Activated CD8-positive, alpha-beta memory T cell treated with anti-CD3 and anti-CD28 coated beads, Interleukin-2, amount 10 ng/mL, durations not matched to agents 7 days and 5 days (primary cell): ENCODE measurements around the gene RAG1. TPM values are rescaled to one million over a fixed set of nuclear protein-coding genes. Genes with fewer than 3 reads are reported as not detected.
A peak's percentile ranks its signal among the peaks of the same experiment; 100 is the strongest.

ENCODE experiments used
- ATAC-seq: fragments of 150-1000 bp; cut with Tn5 transposase; one replicate; pipeline ENCODE4 v1.10.0; 2021; ENCODE audit warnings: moderate library complexity
- CTCF ChIA-PET: fragments of 350-600 bp; sonication (Branson Sonifier 250); formaldehyde crosslinking; loops from one replicate; lab custom pipeline; 2021; ENCODE audit warnings: antibody characterized with exemption; lab: Charles Lee
- DNase-seq: peaks from one replicate; pipeline ENCODE4 v3.0.0-alpha.2; 2020
- H3K27ac Mint-ChIP-seq: one replicate; pipeline ENCODE4 v1.8.0; 2021; ENCODE audit warnings: mild to moderate bottlenecking, mixed read lengths
- H3K27me3 Mint-ChIP-seq: one replicate; pipeline ENCODE4 v1.8.0; 2021; ENCODE audit warnings: mixed read lengths
- H3K36me3 Mint-ChIP-seq: one replicate; pipeline ENCODE4 v1.8.0; 2021; ENCODE audit warnings: mild to moderate bottlenecking, mixed read lengths
- H3K4me1 Mint-ChIP-seq: one replicate; pipeline ENCODE4 v1.8.0; 2021; ENCODE audit warnings: mixed read lengths
- H3K4me3 Mint-ChIP-seq: one replicate; pipeline ENCODE4 v1.8.0; 2021; ENCODE audit warnings: mild to moderate bottlenecking, moderate library complexity, mixed read lengths
- H3K9me3 Mint-ChIP-seq: one replicate; pipeline ENCODE4 v1.8.0; 2022; ENCODE audit warnings: low read depth, mixed read lengths
- total RNA-seq, 2 experiments: library from RNA; stranded (reverse); gene quantifications; one replicate each; pipeline ENCODE4 v1.2.3, GENCODE V29; 2021

RAG1 gene
- total RNA-seq, 2 experiments from 2014 or later, result 0.32 to 0.40 TPM

GRCh38 chr11:36566407-36567053 lies 1.3 kb upstream of the RAG1 start:
- Mint-ChIP-seq H3K27me3 (peaks cover 52% of the 10 kb centered on the region), H3K36me3 (no peaks in the 10 kb centered on the region), H3K4me3 (no peak overlapping the region), H3K4me1 (peaks cover 4% of the 10 kb centered on the region), H3K9me3 (no peaks in the 10 kb centered on the region), H3K27ac (no peak overlapping the region)
- ATAC-seq (no peak), DNase-seq (no peak)
- CTCF ChIA-PET, result interaction anchor here (0.9 to 9.6 kb wide), 2 partner anchors 178 to 182 kb away, joined by 3 to 105 read pairs; no protein-coding TSS in a partner anchor

- Mint-ChIP-seq H3K4me3 (no peak overlapping the region), H3K27me3 (peaks cover 59% of the 10 kb centered on the region), H3K36me3 (no peaks in the 10 kb centered on the region), H3K9me3 (no peaks in the 10 kb centered on the region), H3K4me1 (peaks cover 4% of the 10 kb centered on the region), H3K27ac (no peak overlapping the region)
- ATAC-seq, result no peak
- CTCF ChIA-PET, result interaction anchor here (1.1 to 9.6 kb wide), 3 partner anchors 103 to 179 kb away, joined by 4 to 105 read pairs (median 4); no protein-coding TSS in a partner anchor
- no peak for DNase-seq
These were observed 1.3 kb downstream of the RAG1 start for GRCh38 chr11:36569095-36569494.

- Mint-ChIP-seq H3K9me3 (no peaks in the 10 kb centered on the region), H3K27ac (no peak overlapping the region), H3K4me3 (no peak overlapping the region), H3K27me3 (peaks cover 28% of the 10 kb centered on the region), H3K4me1 (no peaks in the 10 kb centered on the region), H3K36me3 (no peaks in the 10 kb centered on the region)
- DNase-seq (no peak), ATAC-seq (no peak)
- CTCF ChIA-PET, result interaction anchor here (1.3 kb wide), 1 partner anchor 10 kb away, joined by 5 read pairs; no protein-coding TSS in a partner anchor
These were observed 6.7 kb downstream of the RAG1 start for GRCh38 chr11:36574486-36574885.

GRCh38 chr11:36577373-36577772 lies 9.6 kb downstream of the RAG1 start:
- Mint-ChIP-seq H3K9me3 (peaks cover 4% of the 10 kb centered on the region), H3K27me3 (peaks cover 8% of the 10 kb centered on the region), H3K36me3 (no peaks in the 10 kb centered on the region), H3K4me1 (no peaks in the 10 kb centered on the region), H3K4me3 (no peak overlapping the region), H3K27ac (no peak overlapping the region)
- no peak for DNase-seq
- no peak for ATAC-seq
- CTCF ChIA-PET, result interaction anchor here (1.6 to 2.2 kb wide), 2 partner anchors 13 to 170 kb away, joined by 5 to 7 read pairs; no protein-coding TSS in a partner anchor

DNA sequence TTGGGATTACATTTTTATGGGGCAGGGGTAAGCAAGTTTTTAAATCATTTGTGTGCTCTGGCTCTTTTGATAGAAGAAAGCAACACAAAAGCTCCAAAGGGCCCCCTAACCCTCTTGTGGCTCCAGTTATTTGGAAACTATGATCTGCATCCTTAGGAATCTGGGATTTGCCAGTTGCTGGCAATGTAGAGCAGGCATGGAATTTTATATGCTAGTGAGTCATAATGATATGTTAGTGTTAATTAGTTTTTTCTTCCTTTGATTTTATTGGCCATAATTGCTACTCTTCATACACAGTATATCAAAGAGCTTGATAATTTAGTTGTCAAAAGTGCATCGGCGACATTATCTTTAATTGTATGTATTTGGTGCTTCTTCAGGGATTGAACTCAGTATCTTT lies 10.1 kb downstream of the RAG1 start:
- DNase-seq (no peak), ATAC-seq (no peak)
- Mint-ChIP-seq H3K27ac (no peak overlapping the region), H3K4me1 (no peaks in the 10 kb centered on the region), H3K9me3 (peaks cover 4% of the 10 kb centered on the region), H3K4me3 (no peak overlapping the region), H3K27me3 (peaks cover 4% of the 10 kb centered on the region), H3K36me3 (no peaks in the 10 kb centered on the region)
- CTCF ChIA-PET, result interaction anchor here (1.6 to 2.2 kb wide), 2 partner anchors 13 to 169 kb away, joined by 5 to 7 read pairs; no protein-coding TSS in a partner anchor

GRCh38 chr11:36578458-36578857 lies 10.7 kb downstream of the RAG1 start:
- H3K27ac Mint-ChIP-seq, result no peak overlapping the region
- DNase-seq, result no peak
- ATAC-seq, result no peak
- no peaks in the 10 kb centered on the region for H3K36me3 Mint-ChIP-seq
- peaks cover 4% of the 10 kb centered on the region for H3K9me3 Mint-ChIP-seq
- H3K27me3 Mint-ChIP-seq, result peaks cover 4% of the 10 kb centered on the region
- no peak overlapping the region for H3K4me3 Mint-ChIP-seq
- CTCF ChIA-PET, result no interaction called here
- H3K4me1 Mint-ChIP-seq, result no peaks in the 10 kb centered on the region

DNA sequence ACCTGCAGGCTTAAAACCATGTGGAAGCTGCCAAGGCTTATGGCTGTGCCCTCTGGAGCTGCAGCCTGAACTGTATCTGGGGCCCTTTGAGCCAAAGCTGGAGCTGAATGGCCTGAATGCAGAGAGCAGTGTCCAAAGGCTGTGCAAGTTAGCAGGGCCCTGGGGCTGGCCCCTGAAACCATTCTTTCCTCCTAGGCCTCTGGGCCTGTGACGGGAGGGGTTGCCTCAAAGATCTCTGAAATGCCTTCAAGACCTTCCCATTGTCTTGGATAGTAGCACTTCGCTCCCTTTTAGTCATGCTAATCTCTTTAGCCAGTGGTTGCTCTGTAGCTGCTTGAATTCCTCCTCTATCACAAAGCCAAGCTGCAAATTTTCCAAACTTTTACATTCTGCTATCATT lies 13.7 kb downstream of the RAG1 start:
- ATAC-seq (no peak), DNase-seq (no peak)
- H3K36me3 Mint-ChIP-seq, result no peaks in the 10 kb centered on the region
- H3K27me3 Mint-ChIP-seq, result peaks cover 5% of the 10 kb centered on the region
- H3K27ac Mint-ChIP-seq, result no peak overlapping the region
- H3K9me3 Mint-ChIP-seq, result peaks cover 4% of the 10 kb centered on the region
- CTCF ChIA-PET, result interaction anchor here (1.3 kb wide), 1 partner anchor 31 kb away, joined by 3 read pairs; no protein-coding TSS in a partner anchor
- H3K4me1 Mint-ChIP-seq, result no peaks in the 10 kb centered on the region
- H3K4me3 Mint-ChIP-seq, result no peak overlapping the region

GRCh38 chr11:36583667-36584066 lies 15.9 kb downstream of the RAG1 start:
- CTCF ChIA-PET, result no interaction called here
- H3K9me3 Mint-ChIP-seq, result peaks cover 4% of the 10 kb centered on the region
- ATAC-seq, result no peak
- no peak for DNase-seq
- no peak overlapping the region for H3K4me3 Mint-ChIP-seq
- peaks cover 8% of the 10 kb centered on the region for H3K27me3 Mint-ChIP-seq
- H3K36me3 Mint-ChIP-seq, result no peaks in the 10 kb centered on the region
- H3K4me1 Mint-ChIP-seq, result no peaks in the 10 kb centered on the region
- H3K27ac Mint-ChIP-seq, result no peak overlapping the region

GRCh38 chr11:36586543-36586942 lies 18.7 kb downstream of the RAG1 start:
- Mint-ChIP-seq H3K27ac (no peak overlapping the region), H3K4me1 (no peaks in the 10 kb centered on the region), H3K4me3 (no peak overlapping the region), H3K9me3 (peaks cover 4% of the 10 kb centered on the region), H3K27me3 (peaks cover 27% of the 10 kb centered on the region), H3K36me3 (no peaks in the 10 kb centered on the region)
- ATAC-seq (no peak), DNase-seq (no peak)
- CTCF ChIA-PET, result interaction anchor here (1.9 kb wide), 1 partner anchor 21 kb away, joined by 4 read pairs; no protein-coding TSS in a partner anchor

- H3K4me1 Mint-ChIP-seq, result no peaks in the 10 kb centered on the region
- H3K9me3 Mint-ChIP-seq, result no peaks in the 10 kb centered on the region
- no peak overlapping the region for H3K4me3 Mint-ChIP-seq
- ATAC-seq (no peak), DNase-seq (no peak)
- CTCF ChIA-PET, result interaction anchor here (1.0 to 1.3 kb wide), 2 partner anchors 14 to 766 kb away, joined by 3 read pairs; no protein-coding TSS in a partner anchor
- H3K27ac Mint-ChIP-seq, result no peak overlapping the region
- no peaks in the 10 kb centered on the region for H3K36me3 Mint-ChIP-seq
- H3K27me3 Mint-ChIP-seq, result peaks cover 36% of the 10 kb centered on the region
These were observed 20.3 kb downstream of the RAG1 start for GRCh38 chr11:36588099-36588498.

GRCh38 chr11:36590513-36590912 lies 22.7 kb downstream of the RAG1 start:
- Mint-ChIP-seq H3K4me3 (no peak overlapping the region), H3K27me3 (peaks cover 57% of the 10 kb centered on the region), H3K27ac (no peak overlapping the region), H3K9me3 (no peaks in the 10 kb centered on the region), H3K36me3 (no peaks in the 10 kb centered on the region), H3K4me1 (peaks cover 6% of the 10 kb centered on the region)
- ATAC-seq (no peak), DNase-seq (no peak)
- CTCF ChIA-PET, result no interaction called here

DNA sequence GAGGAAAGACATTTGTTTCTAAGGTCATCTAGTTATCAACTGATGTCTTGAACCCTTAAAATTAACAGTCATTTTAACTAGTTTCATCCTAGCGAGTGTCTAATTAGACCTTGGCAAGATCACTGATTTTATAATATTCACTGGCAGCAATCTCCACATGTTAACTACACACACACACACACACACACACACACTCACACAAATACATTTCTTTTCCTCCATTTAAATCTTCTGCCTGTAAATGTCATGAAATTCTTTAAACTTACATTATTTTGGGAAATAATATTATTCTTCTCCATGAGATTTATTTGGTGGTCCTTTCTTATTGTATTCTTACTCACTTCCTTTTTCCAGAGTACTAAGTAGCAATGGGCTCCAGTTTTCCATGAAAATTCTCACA lies 23.6 kb downstream of the RAG1 start:
- Mint-ChIP-seq H3K36me3 (no peaks in the 10 kb centered on the region), H3K9me3 (no peaks in the 10 kb centered on the region), H3K4me1 (peaks cover 6% of the 10 kb centered on the region), H3K4me3 (no peak overlapping the region), H3K27me3 (peaks cover 58% of the 10 kb centered on the region), H3K27ac (no peak overlapping the region)
- DNase-seq, result no peak
- CTCF ChIA-PET, result no interaction called here
- no peak for ATAC-seq

GRCh38 chr11:36594316-36594989 lies 26.6 kb downstream of the RAG1 start, which contains the start of gene IFTAP:
TSS of gene IFTAP (plus strand) at chr11:36594502. CDS start at chr11:36610104, 15,602 bp downstream.
- DNase-seq, result peak; percentile 51
- peaks cover 49% of the 10 kb centered on the region for H3K27me3 Mint-ChIP-seq
- no peaks in the 10 kb centered on the region for H3K9me3 Mint-ChIP-seq
- no peaks in the 10 kb centered on the region for H3K36me3 Mint-ChIP-seq
- peak; percentile 68 for ATAC-seq
- peak within 1 kb of the TSS; percentile 86 for H3K4me3 Mint-ChIP-seq
- H3K27ac Mint-ChIP-seq, result no peak within 1 kb of the TSS
- peaks cover 6% of the 10 kb centered on the region for H3K4me1 Mint-ChIP-seq
- CTCF ChIA-PET, result no interaction called here
